ENCODE results near the gene RSAD2.

DNA sequence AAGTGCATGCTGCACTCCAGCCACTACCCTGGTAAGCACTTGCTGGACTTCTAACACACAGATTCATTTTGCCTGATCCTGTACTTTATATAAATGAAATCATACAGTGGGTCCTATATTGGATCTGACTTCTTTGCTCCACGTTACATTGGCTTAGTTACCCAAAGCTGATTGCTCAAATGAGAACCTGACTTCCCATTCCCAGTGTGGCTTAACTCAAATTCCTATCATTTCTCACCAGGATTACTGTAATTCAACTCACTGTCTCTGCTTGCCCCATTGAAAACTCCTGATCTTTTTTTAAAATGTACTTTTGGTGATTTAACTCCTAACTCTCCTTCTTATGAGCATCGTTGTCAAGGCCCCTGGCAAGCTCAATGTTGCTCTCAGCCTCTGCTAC is 1.4 kb downstream of the RSAD2 start:
- TF ChIP-seq, protein P1, sequence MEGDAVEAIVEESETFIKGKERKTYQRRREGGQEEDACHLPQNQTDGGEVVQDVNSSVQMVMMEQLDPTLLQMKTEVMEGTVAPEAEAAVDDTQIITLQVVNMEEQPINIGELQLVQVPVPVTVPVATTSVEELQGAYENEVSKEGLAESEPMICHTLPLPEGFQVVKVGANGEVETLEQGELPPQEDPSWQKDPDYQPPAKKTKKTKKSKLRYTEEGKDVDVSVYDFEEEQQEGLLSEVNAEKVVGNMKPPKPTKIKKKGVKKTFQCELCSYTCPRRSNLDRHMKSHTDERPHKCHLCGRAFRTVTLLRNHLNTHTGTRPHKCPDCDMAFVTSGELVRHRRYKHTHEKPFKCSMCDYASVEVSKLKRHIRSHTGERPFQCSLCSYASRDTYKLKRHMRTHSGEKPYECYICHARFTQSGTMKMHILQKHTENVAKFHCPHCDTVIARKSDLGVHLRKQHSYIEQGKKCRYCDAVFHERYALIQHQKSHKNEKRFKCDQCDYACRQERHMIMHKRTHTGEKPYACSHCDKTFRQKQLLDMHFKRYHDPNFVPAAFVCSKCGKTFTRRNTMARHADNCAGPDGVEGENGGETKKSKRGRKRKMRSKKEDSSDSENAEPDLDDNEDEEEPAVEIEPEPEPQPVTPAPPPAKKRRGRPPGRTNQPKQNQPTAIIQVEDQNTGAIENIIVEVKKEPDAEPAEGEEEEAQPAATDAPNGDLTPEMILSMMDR (IDR thresholded peaks at IDR 0.05; ENCODE audit: insufficient read depth, low read length, poor library complexity, severe bottlenecking) = no peak
- no peak for TF ChIP-seq EZH2phosphoT487 (conservative IDR thresholded peaks at IDR 0.05; ENCODE audit: low read length)
